SK-N-SH treated with all-trans-retinoic acid at 6 μM for 48 hours (cell line): Measurements from ENCODE around the gene FAM171A2.

Source experiments
- ATAC-seq: fragments of 200-7000 bp; cut with Tn5 transposase; 3 replicates; pipeline ENCODE4 v1.9.1; 2020; ENCODE audit warnings: mild to moderate bottlenecking, moderate library complexity
- BACH2 ChIP-seq: fragments of 250-450 bp; sonication (Bioruptor Pico); IDR thresholded peaks from 2 replicates; pipeline ENCODE4 v1.9.0; 2021; ENCODE audit warnings: mild to moderate bottlenecking, borderline replicate concordance
- CSDC2 ChIP-seq: fragments of 250-450 bp; sonication (Bioruptor Pico); IDR thresholded peaks from 2 replicates; pipeline ENCODE4 v1.5.0; 2020; ENCODE audit warnings: mild to moderate bottlenecking, moderate library complexity
- ESRRG ChIP-seq: fragments of 250-450 bp; sonication (Bioruptor Pico); IDR thresholded peaks from 2 replicates; pipeline ENCODE4 v1.6.1; 2021; ENCODE audit warnings: mild to moderate bottlenecking
- GLIS3 ChIP-seq: fragments of 250-450 bp; sonication (Bioruptor Pico); IDR thresholded peaks from 2 replicates; pipeline ENCODE4 v1.5.0; 2020; ENCODE audit warnings: mild to moderate bottlenecking, moderate library complexity
- ISL1 ChIP-seq: fragments of 250-450 bp; sonication (Bioruptor Pico); IDR thresholded peaks from 2 replicates; pipeline ENCODE4 v2.1.2; 2022; ENCODE audit warnings: mild to moderate bottlenecking, moderate library complexity
- OSR1 ChIP-seq: fragments of 250-450 bp; sonication (Bioruptor Pico); IDR thresholded peaks from 2 replicates; pipeline ENCODE4 v1.8.0; 2022; ENCODE audit warnings: moderate library complexity, mild to moderate bottlenecking, inconsistent platforms
- PPARA ChIP-seq: fragments of 250-450 bp; sonication (Bioruptor Pico); IDR thresholded peaks from 2 replicates; pipeline ENCODE4 v1.5.0; 2020; ENCODE audit warnings: mild to moderate bottlenecking, borderline replicate concordance
- RARB ChIP-seq: fragments of 250-450 bp; sonication (Bioruptor Pico); IDR thresholded peaks from 2 replicates; pipeline ENCODE4 v1.8.0; 2021; ENCODE audit warnings: mild to moderate bottlenecking, moderate library complexity
- SNAI2 ChIP-seq: fragments of 250-450 bp; sonication (Bioruptor Pico); IDR thresholded peaks from 2 replicates; pipeline ENCODE4 v1.5.0; 2020; ENCODE audit warnings: mild to moderate bottlenecking, moderate library complexity
- TCF4 ChIP-seq: fragments of 250-450 bp; sonication (Bioruptor Pico); IDR thresholded peaks from 2 replicates; pipeline ENCODE4 v1.8.0; 2021; ENCODE audit warnings: mild to moderate bottlenecking, moderate library complexity, borderline replicate concordance
- TOX ChIP-seq: fragments of 250-450 bp; sonication (Bioruptor Pico); IDR thresholded peaks from 2 replicates; pipeline ENCODE4 v1.8.0; 2021; ENCODE audit warnings: mild to moderate bottlenecking, moderate library complexity, borderline replicate concordance
- ZC3H10 ChIP-seq: fragments of 250-450 bp; sonication (Bioruptor Pico); IDR thresholded peaks from 2 replicates; pipeline ENCODE4 v1.5.1; 2021; ENCODE audit warnings: mild to moderate bottlenecking, moderate library complexity
- ZFP3 ChIP-seq: fragments of 250-450 bp; sonication (Bioruptor Pico); IDR thresholded peaks from 2 replicates; pipeline ENCODE4 v1.5.0; 2020; ENCODE audit warnings: mild to moderate bottlenecking, moderate library complexity
- ZFP30 ChIP-seq: fragments of 450-650 bp; formaldehyde crosslinking; IDR thresholded peaks from 2 replicates; pipeline ENCODE4 v1.5.0; 2022; ENCODE audit warnings: mild to moderate bottlenecking, moderate library complexity
- ZNF565 ChIP-seq: fragments of 450-650 bp; formaldehyde crosslinking; conservative IDR thresholded peaks from 2 replicates; pipeline ENCODE4 v1.5.0; 2020; ENCODE audit warnings: low read depth, mild to moderate bottlenecking, moderate library complexity
- ZNF70 ChIP-seq: fragments of 450-650 bp; formaldehyde crosslinking; IDR thresholded peaks from 2 replicates; pipeline ENCODE4 v1.5.0; 2020; ENCODE audit warnings: mild to moderate bottlenecking, moderate library complexity
- ZNF8 ChIP-seq: fragments of 450-650 bp; formaldehyde crosslinking; IDR thresholded peaks from 2 replicates; pipeline ENCODE4 v1.5.0; 2020; ENCODE audit warnings: mild to moderate bottlenecking, moderate library complexity
- TF ChIP-seq, protein P1 (sequence below): fragments of 250-450 bp; sonication (Bioruptor Pico); IDR thresholded peaks from 2 replicates; pipeline ENCODE4 v1.5.0; 2020; ENCODE audit warnings: mild to moderate bottlenecking, moderate library complexity
- TF ChIP-seq, protein P2 (sequence below): fragments of 250-450 bp; sonication (Bioruptor Pico); IDR thresholded peaks from 2 replicates; pipeline ENCODE4 v1.5.1; 2020; ENCODE audit warnings: low read depth, mild to moderate bottlenecking, moderate library complexity
- TF ChIP-seq, protein P3 (sequence below): fragments of 250-450 bp; sonication (Bioruptor Pico); IDR thresholded peaks from 2 replicates; pipeline ENCODE4 v1.8.0; 2021; ENCODE audit warnings: low read depth, mild to moderate bottlenecking, moderate library complexity, borderline replicate concordance
- TF ChIP-seq, protein P4 (sequence below): fragments of 250-450 bp; sonication (Bioruptor Pico); IDR thresholded peaks from 2 replicates; pipeline ENCODE4 v1.8.0; 2020; ENCODE audit warnings: mild to moderate bottlenecking, moderate library complexity, borderline replicate concordance

The FAM171A2 gene

GRCh38 chr17:44314524-44314868 lies 49.2 kb downstream of the FAM171A2 start:
- ATAC-seq = no peak
- TF ChIP-seq GLIS3 (CRISPR knock-in tag) = no peak
- TF ChIP-seq, protein P1, sequence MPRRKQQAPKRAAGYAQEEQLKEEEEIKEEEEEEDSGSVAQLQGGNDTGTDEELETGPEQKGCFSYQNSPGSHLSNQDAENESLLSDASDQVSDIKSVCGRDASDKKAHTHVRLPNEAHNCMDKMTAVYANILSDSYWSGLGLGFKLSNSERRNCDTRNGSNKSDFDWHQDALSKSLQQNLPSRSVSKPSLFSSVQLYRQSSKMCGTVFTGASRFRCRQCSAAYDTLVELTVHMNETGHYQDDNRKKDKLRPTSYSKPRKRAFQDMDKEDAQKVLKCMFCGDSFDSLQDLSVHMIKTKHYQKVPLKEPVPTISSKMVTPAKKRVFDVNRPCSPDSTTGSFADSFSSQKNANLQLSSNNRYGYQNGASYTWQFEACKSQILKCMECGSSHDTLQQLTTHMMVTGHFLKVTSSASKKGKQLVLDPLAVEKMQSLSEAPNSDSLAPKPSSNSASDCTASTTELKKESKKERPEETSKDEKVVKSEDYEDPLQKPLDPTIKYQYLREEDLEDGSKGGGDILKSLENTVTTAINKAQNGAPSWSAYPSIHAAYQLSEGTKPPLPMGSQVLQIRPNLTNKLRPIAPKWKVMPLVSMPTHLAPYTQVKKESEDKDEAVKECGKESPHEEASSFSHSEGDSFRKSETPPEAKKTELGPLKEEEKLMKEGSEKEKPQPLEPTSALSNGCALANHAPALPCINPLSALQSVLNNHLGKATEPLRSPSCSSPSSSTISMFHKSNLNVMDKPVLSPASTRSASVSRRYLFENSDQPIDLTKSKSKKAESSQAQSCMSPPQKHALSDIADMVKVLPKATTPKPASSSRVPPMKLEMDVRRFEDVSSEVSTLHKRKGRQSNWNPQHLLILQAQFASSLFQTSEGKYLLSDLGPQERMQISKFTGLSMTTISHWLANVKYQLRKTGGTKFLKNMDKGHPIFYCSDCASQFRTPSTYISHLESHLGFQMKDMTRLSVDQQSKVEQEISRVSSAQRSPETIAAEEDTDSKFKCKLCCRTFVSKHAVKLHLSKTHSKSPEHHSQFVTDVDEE = no peak
- TF ChIP-seq ZNF8 = no peak
- no peak for TF ChIP-seq ISL1 (CRISPR knock-in tag)
- TF ChIP-seq, protein P2, sequence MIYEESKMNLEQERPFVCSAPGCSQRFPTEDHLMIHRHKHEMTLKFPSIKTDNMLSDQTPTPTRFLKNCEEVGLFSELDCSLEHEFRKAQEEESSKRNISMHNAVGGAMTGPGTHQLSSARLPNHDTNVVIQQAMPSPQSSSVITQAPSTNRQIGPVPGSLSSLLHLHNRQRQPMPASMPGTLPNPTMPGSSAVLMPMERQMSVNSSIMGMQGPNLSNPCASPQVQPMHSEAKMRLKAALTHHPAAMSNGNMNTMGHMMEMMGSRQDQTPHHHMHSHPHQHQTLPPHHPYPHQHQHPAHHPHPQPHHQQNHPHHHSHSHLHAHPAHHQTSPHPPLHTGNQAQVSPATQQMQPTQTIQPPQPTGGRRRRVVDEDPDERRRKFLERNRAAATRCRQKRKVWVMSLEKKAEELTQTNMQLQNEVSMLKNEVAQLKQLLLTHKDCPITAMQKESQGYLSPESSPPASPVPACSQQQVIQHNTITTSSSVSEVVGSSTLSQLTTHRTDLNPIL (CRISPR knock-in tag) = no peak
- TF ChIP-seq ZFP3 = no peak
- no peak for TF ChIP-seq ZNF565
- no peak for TF ChIP-seq ZC3H10 (CRISPR knock-in tag)
- no peak for TF ChIP-seq CSDC2 (CRISPR knock-in tag)
- no peak for TF ChIP-seq TCF4 (CRISPR knock-in tag)
- TF ChIP-seq ZFP30 (CRISPR knock-in tag) = no peak
- TF ChIP-seq BACH2 (CRISPR knock-in tag) = no peak
- no peak for TF ChIP-seq PPARA (CRISPR knock-in tag)
- TF ChIP-seq TOX = no peak
- no peak for TF ChIP-seq OSR1 (CRISPR knock-in tag)
- no peak for TF ChIP-seq RARB (CRISPR knock-in tag)

- ATAC-seq = no peak
- TF ChIP-seq ZFP30 (CRISPR knock-in tag) (no peak), ZNF8 (no peak), ZNF70 (no peak), RARB (CRISPR knock-in tag) (no peak), GLIS3 (CRISPR knock-in tag) (no peak), ESRRG (no peak), OSR1 (CRISPR knock-in tag) (no peak), TOX (no peak), PPARA (CRISPR knock-in tag) (no peak), BACH2 (CRISPR knock-in tag) (no peak), CSDC2 (CRISPR knock-in tag) (no peak), SNAI2 (CRISPR knock-in tag) (no peak), ZNF565 (no peak)
- TF ChIP-seq, protein P2 (CRISPR knock-in tag) = no peak
- TF ChIP-seq, protein P3, sequence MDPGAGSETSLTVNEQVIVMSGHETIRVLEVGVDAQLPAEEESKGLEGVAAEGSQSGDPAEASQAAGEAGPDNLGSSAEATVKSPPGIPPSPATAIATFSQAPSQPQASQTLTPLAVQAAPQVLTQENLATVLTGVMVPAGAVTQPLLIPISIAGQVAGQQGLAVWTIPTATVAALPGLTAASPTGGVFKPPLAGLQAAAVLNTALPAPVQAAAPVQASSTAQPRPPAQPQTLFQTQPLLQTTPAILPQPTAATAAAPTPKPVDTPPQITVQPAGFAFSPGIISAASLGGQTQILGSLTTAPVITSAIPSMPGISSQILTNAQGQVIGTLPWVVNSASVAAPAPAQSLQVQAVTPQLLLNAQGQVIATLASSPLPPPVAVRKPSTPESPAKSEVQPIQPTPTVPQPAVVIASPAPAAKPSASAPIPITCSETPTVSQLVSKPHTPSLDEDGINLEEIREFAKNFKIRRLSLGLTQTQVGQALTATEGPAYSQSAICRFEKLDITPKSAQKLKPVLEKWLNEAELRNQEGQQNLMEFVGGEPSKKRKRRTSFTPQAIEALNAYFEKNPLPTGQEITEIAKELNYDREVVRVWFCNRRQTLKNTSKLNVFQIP (CRISPR knock-in tag) = no peak
- TF ChIP-seq, protein P1 = no peak
Measured at GRCh38 chr17:44314031-44314430, 49.6 kb downstream of the FAM171A2 start.

- no peak for ATAC-seq
- no peak for TF ChIP-seq ZC3H10 (CRISPR knock-in tag)
- TF ChIP-seq ZNF8 = no peak
- no peak for TF ChIP-seq CSDC2 (CRISPR knock-in tag)
- no peak for TF ChIP-seq ZFP30 (CRISPR knock-in tag)
- TF ChIP-seq TOX = no peak
- TF ChIP-seq, protein P4, sequence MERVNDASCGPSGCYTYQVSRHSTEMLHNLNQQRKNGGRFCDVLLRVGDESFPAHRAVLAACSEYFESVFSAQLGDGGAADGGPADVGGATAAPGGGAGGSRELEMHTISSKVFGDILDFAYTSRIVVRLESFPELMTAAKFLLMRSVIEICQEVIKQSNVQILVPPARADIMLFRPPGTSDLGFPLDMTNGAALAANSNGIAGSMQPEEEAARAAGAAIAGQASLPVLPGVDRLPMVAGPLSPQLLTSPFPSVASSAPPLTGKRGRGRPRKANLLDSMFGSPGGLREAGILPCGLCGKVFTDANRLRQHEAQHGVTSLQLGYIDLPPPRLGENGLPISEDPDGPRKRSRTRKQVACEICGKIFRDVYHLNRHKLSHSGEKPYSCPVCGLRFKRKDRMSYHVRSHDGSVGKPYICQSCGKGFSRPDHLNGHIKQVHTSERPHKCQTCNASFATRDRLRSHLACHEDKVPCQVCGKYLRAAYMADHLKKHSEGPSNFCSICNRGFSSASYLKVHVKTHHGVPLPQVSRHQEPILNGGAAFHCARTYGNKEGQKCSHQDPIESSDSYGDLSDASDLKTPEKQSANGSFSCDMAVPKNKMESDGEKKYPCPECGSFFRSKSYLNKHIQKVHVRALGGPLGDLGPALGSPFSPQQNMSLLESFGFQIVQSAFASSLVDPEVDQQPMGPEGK (CRISPR knock-in tag) = no peak
- TF ChIP-seq ZNF565 = no peak
- TF ChIP-seq GLIS3 (CRISPR knock-in tag) = no peak
- no peak for TF ChIP-seq ZFP3
- TF ChIP-seq OSR1 (CRISPR knock-in tag) = no peak
- TF ChIP-seq ZNF70 = no peak
- TF ChIP-seq, protein P1 = no peak
- TF ChIP-seq ISL1 (CRISPR knock-in tag) = no peak
Measured at GRCh38 chr17:44312396-44313104, 51.1 kb downstream of the FAM171A2 start.
